HG02588 (cell line): ENCODE results near the gene IMMP2L.

ENCODE experiments used
- ATAC-seq: cut with Tn5 transposase; IDR thresholded peaks from one replicate; pipeline ENCODE4 v1.9.1; 2021; ENCODE audit warnings: mild to moderate bottlenecking, moderate library complexity; ENCODE audit not compliant: unreplicated experiment

Gene IMMP2L

GRCh38 chr7:110853263-110853662 lies 709.0 kb downstream of the IMMP2L start:
- no peak for ATAC-seq

- no peak for ATAC-seq
These were observed 709.9 kb downstream of the IMMP2L start for GRCh38 chr7:110852156-110852940.

- ATAC-seq = no peak
These were observed 712.1 kb downstream of the IMMP2L start for GRCh38 chr7:110850224-110850623.

GRCh38 chr7:110842796-110843195 lies 719.5 kb downstream of the IMMP2L start:
- ATAC-seq = no peak

DNA sequence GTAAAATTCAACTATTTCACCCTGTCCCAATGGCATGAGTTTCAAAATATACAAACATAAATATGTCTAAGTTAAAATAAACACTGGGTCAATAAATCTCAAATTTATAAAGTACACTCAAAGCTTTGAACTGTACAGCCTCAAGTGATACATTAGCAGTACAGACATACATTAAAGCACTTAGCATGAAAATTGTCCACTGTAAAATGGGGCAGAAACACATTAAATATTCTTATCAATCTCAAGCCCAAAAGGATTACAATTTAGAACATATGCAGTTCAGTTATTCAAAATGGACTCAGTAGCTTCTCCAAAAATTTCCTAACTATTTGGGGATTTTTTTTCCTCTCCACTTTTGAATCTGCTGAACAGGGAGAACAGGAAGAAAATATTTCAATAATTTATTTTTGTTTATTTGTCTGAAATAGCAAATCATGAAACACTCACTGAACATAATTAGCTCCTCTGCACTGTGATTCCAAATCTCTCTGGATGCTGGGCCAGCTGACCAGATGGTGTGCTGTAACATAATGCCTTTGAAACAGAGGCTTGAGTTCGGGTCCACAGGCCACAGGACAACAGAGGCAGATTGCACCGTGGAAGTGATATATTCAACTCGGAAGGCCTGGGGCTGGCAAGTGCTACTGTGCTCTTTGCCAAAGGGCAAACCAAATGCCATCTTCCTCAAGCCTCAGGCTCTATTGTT lies 720.3 kb downstream of the IMMP2L start:
- ATAC-seq = no peak

DNA sequence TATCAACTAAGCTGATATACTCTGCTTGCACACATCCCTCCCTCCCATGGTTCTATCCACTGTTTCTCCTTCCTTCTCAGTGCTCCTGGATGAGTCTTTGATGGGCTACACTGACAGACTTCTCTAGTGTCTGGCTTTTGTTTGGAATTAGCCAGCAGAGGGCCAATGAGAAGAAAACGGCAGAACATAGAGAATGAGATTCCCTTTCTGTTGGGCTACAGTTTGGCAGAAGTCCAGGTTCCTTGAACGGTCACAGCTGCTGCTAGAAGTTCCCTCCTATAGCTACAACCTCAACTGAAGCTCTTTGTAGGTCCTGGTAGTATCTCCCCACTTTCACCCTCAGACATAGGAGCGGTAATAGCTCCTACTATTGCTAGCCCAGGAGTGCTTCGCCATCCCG lies 722.4 kb downstream of the IMMP2L start:
- no peak for ATAC-seq

GRCh38 chr7:110835849-110836248 lies 726.4 kb downstream of the IMMP2L start:
- ATAC-seq = no peak

GRCh38 chr7:110835218-110835617 lies 727.1 kb downstream of the IMMP2L start:
- no peak for ATAC-seq

DNA sequence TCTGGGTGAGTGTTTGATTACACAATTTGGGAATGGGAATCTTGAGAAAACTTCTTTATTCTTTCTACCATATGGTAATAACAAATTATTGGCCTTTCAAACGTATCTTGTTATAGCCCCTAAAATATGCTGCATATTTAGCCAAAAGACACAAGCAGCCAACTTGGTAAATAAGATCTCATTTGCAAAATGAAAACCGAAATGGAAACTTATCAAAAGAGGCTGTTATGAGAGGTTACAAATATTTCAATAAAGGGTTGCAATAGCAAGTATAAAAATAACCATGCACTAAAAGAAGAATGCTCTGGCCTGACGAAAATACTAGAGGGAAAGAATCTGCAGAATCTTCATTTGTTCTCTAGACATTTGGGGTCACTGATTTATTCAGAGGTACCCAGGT lies 730.9 kb downstream of the IMMP2L start:
- no peak for ATAC-seq

DNA sequence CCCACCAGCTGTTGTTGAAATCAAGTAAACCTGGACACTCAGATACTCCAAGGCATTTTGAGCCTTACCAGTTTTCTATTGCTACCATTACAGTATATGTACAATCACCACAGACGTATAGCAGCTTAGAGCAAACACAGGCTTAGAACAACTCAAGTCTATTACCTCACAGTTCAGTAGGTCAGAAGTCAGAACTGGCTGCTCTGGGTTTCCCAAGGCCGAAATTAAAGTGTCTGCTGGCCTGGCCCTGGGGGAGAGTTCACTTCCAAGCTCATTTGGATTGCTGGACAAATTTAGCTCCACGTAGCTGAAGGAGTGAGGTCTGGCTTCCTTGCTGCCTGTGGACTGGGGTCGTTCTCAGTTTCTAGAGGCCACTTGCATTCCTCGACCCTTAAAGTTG lies 731.5 kb downstream of the IMMP2L start:
- ATAC-seq = no peak

DNA sequence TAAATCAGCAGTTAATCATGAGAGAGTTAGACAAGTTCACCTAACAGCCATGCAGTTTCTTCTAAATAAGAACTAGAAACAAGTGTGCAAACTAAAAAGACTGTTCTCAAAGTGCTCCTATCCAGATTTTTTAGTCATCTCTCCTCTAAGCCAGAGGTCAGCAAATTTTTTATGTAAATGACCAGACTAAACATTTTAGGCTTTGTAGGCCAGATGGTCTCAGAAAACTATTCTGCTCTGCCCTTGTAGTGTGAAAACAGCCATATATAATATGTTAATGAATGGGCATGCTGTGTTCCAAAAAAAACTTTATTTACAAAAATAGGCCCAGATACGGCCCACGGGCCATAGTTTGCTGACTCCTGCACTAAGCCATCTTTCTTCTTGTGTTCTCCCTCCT lies 734.4 kb downstream of the IMMP2L start:
- ATAC-seq = no peak

GRCh38 chr7:110827287-110827855 lies 734.9 kb downstream of the IMMP2L start:
- ATAC-seq = no peak

- ATAC-seq = no peak
These were observed 748.3 kb downstream of the IMMP2L start for GRCh38 chr7:110813986-110814385.

DNA sequence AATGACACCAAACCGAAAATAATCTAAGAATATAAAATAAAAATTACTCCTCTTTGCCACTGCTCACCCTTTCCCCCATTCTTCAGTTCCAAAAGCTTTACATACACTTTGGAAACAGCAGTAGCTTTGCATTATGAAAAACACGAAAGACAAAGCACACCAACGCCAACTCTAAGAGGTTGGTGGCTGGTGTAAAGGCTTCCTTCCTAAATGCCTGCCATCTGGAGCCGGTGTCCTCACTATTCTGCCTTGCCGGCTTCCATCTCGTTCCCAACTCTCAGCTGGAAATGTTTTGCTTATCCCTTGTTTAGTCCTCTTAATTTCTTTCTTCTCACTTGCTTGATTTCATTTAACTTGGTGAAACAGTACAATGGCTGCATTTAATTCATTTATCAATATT lies 752.5 kb downstream of the IMMP2L start:
- no peak for ATAC-seq

- no peak for ATAC-seq
These were observed 753.9 kb downstream of the IMMP2L start for GRCh38 chr7:110808361-110808760.

DNA sequence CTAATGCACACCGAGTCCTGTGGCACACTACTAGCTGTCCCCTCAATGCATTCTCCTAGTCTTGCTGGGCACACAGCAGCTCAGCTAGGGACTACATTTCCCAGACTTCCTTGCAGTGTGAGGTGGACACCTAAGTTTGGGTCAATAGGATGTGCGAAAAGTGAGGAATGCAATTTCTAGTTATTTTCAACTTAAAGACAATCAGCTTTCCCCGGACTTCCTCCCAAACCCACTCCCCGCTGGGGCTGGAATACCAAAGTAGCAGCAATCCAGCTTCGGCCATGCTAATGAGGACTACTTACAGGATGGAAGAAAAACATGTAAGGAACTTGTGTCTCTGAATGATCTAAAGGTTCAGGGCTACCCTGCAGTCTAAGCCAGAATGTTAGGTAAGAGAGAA lies 757.8 kb downstream of the IMMP2L start:
- no peak for ATAC-seq

DNA sequence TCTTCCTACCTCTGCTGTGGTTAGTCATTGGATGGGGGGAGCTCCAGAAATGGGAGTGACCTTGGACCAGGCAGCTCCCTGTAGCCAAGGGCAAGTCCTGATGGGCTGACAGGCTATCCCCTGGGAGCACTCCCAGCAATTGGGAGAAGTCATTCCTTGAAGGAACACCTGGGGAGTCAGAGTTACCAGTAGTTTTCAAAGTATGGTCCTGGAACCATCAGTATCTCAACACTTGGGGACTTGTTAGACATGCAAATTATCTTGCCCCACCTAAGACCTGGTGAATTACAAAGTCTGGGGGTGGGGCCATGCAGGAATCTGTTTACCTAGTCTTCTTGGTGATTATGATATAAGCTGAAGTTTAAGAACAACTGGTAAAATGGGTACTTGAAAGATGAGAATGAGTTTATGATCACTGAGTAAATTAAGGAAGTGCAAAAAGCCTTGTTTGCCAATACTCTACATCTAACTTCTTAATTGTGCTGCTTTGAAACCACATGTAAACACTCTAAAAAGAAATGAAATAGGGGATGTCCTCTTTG lies 758.6 kb downstream of the IMMP2L start:
- ATAC-seq = no peak

DNA sequence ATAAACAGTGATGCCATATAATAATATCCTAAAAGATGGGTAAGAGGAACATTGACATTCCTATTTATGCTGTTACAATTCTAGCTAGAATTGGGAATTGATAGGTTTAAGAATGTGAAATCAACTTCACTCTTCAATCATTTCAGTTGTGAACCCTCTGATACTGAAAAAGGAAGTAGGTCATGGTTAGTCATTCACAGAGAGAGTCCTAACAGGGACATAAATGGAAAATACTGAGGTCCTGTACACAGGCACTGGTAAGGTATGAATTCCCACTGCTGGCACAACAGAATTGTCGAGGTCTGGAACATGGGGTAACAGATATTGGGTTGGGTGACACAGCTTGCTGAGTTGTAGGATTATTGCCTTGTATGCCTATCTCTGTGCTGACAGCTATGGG lies 760.8 kb downstream of the IMMP2L start:
- ATAC-seq = peak; percentile 87

- peak; percentile 43 for ATAC-seq
These were observed 761.3 kb downstream of the IMMP2L start for GRCh38 chr7:110800984-110801383.

GRCh38 chr7:110797656-110798055 lies 764.6 kb downstream of the IMMP2L start:
- ATAC-seq = no peak

- no peak for ATAC-seq
These were observed 771.3 kb downstream of the IMMP2L start for GRCh38 chr7:110790992-110791391.
